ENCODE measurements around the gene NIBAN1.

NIBAN1 gene

GRCh38 chr1:184943998-184944397, 30.3 kb downstream of the NIBAN1 start:
- no peak for DNase-seq

GRCh38 chr1:184941735-184942134, 32.6 kb downstream of the NIBAN1 start:
- no peak for DNase-seq

DNA sequence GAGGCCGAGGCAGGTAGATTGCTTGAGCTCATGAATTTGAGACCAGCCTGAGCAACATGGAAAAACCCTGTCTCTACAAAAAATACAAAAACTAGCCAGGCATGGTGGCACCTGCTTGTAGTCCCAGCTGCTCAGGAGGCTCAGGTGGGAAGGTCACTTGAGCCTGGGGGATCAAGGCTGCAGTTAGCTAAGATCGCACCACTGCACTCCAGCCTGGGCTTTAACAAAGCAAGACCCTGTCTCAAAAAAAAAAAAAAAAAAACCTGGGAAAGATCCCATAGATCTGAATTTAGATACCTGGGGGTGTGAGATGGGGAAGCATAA, 32.9 kb downstream of the NIBAN1 start:
- no peak for DNase-seq

DNA sequence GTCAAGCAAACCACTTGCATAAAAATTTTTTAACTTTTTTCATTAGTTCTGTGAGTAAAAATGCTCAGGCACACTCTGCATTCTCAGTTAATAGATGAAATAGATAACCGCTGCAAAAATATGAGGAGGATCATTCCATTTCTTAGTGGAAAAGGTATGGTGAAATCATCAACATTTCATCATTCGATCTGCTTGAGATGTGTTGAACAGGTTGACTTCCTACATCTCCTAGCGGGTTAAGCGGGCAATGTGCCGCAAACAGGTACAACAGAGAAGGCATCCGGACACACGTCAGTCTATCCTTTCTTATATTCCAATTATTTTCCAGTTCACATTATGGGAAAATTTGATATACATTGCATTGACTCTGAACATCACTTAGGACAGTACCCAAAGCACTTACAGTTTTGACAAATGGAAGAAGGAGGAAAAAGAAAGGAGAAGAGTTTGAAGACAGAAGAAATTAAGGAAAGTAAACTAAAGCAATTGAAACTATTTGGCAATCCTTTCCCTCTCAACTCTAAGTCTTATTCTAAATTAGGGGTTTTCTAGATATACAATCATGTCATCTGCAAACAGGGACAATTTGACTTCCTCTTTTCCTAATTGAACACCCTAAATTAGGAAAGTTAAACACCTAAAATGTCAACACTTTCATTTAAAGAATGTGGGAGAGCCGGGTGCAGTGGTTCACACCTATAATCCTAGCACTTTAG, 33.5 kb downstream of the NIBAN1 start:
- DNase-seq, result no peak

DNA sequence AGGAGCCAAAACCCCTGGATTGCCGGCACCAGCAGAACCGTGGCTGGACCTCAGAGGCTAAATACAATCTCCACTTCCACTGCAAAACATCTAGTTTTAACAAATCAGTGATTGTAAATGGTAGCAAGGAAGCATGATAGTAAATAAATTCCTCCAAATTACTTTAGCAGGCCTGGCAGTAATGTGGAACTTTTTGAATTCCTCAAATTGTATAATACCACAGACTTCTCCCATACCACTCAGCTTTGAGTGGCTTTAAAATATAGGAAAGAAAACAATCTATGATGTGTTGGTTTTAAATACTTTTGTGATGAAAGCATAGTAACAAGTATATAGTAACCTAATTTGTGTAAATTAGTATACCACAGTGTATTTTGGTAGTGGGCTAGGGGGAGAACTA, 34.1 kb downstream of the NIBAN1 start:
- no peak for DNase-seq

DNA sequence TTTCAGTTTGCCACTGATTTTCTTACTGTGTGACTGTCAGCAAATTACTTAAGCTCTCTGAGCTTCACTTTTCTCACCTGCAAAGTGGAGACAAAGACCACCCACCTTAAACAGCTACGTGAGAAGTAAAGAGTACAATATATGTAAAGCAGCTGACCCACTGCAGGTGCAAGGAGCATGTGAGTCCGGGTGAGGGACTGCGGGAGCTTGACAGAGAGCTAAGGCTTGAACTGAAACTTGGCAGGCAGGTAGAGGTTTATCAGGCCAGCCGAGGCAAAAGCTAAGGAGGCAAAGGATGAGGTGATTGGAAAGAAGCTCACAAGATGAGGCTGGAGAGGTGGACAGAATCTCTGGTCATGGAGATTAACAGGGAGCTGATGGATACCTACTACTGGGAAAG, 36.6 kb downstream of the NIBAN1 start:
- no peak for DNase-seq

GRCh38 chr1:184935920-184936798, 38.1 kb downstream of the NIBAN1 start:
- DNase-seq, result no peak

DNA sequence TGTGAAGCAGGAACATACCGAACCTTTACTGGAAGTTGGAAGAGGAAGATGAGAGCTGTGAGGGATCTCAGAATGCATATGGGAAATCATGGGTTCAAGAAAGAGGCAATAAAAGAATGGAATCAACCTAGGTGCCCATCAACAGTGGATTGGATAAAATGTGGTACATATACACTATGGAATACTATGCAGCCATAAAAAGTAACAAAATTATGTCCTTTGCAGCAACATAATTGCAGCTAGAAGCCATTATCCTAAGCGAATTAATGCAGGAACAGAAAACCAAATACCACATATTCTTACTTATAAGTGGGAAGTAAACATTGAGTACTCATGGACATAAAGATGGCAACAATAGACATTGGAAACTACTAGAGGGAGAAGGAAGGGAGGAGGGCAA, 40.4 kb downstream of the NIBAN1 start:
- DNase-seq, result no peak

DNA sequence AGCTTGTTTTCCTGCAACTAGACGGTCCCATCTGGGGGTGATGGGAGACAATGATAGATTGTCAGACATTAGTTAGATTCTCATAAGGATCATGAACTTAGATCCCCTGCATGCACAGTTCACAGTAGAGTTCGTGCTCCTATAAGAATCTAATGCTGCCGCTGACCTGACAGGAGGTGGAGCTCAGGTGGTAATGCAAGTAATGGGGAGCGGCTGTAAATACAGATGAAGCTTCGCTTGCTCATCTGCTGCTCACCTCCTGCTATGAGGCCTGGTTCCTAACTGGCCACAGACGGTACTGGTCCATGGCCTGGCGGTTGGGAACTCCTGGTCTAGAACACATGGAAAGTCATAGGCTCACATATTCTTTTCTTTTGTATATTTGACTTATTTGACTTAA, 42.0 kb downstream of the NIBAN1 start:
- no peak for DNase-seq

DNA sequence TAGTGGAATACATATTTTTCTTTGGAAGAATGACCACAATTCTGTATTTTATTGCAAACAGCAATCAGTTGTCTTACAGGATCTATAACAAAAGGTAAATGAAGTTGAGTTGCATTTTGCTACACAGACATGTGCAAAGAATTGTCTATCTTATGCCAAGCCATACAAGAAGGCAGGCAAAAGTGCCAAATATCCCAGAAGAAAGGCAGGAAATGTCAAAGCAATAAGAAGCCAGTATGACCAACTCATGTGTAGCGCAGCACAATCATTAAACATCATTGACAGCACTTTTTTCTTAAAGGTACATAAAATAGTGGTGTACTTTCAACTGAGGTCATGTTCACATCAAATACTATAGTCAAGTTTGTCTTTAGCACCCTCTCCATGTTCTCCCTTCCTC, 42.7 kb downstream of the NIBAN1 start:
- no peak for DNase-seq

- no peak for DNase-seq
Measured at GRCh38 chr1:184930645-184931044, 43.7 kb downstream of the NIBAN1 start.

DNA sequence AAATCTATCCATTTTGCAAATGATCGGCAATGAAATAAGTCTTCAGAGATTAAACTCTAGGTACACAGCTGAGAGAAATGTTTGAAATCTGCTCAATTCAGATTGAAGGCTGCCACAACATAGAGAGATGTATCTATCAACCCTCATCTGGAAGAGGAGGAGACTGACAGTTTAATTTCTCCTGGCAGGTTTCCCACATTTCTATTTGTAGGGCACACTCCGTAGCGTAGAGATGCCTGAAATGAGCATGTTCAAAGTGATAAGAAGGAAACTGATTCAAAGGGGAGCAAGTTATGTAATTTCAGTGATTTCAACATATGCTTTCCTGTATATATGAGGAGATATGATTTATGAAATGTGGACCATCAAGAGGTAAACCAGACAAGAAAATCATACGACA, 44.1 kb downstream of the NIBAN1 start:
- DNase-seq, result no peak

- no peak for DNase-seq
Measured at GRCh38 chr1:184929711-184930202, 44.6 kb downstream of the NIBAN1 start.

GRCh38 chr1:184928394-184928793, 45.9 kb downstream of the NIBAN1 start:
- no peak for DNase-seq

Measured in stimulated activated CD4-positive, alpha-beta T cell treated with anti-CD3 and anti-CD28 coated beads, Interleukin-4, amount 100 ng/mL, for 4 hours (primary cell).